HepG2 (cell line): Measurements from ENCODE around the gene NOVA2. TPM values are rescaled to one million over a fixed set of nuclear protein-coding genes. Genes with fewer than 3 reads are reported as not detected.

Experiments
- AHR ChIP-seq: IDR thresholded peaks from 2 replicates; pipeline ENCODE4 v1.6.1; 2018; ENCODE audit warnings: missing genetic modification reagents, missing compliant biosample characterization
- ATF7-NPFF ChIP-seq: sonication (generic); formaldehyde crosslinking; IDR thresholded peaks from 2 replicates; pipeline ENCODE4 v1.8.1; 2023; ENCODE audit warnings: mild to moderate bottlenecking, low read depth, missing genetic modification reagents, moderate library complexity
- FOXK2 ChIP-seq: fragments of 450-650 bp; IDR thresholded peaks from 2 replicates; pipeline ENCODE4 v1.6.1; 2016
- GABPA ChIP-seq, 2 experiments: IDR thresholded peaks; 2 replicates each; pipeline ENCODE4 v1.6.1; 2011 to 2016; ENCODE audit warnings: low read depth in 2 of 2, low read length in 1 of 2, missing biosample characterization in 1 of 2, missing genetic modification characterization in 1 of 2
- GATAD2A ChIP-seq: IDR thresholded peaks from 2 replicates; pipeline ENCODE4 v1.6.1; 2016
- HDAC1 ChIP-seq: sonication (generic); formaldehyde crosslinking; IDR thresholded peaks from 2 replicates; pipeline ENCODE4 v1.5.1; 2020; ENCODE audit warnings: mild to moderate bottlenecking, missing genetic modification reagents
- HNF4A ChIP-seq: sonication (generic); formaldehyde crosslinking; IDR thresholded peaks from 2 replicates; pipeline ENCODE4 v1.4.0; 2020; ENCODE audit warnings: missing genetic modification reagents
- HNF4G ChIP-seq, 2 experiments: sonication (generic) in 1 of 2; formaldehyde crosslinking in 1 of 2; IDR thresholded peaks; 2 replicates each; pipeline versions ENCODE4 v1.4.0 to v1.6.1; 2011 to 2020; ENCODE audit warnings: borderline replicate concordance in 2 of 2, low read depth in 2 of 2, mild to moderate bottlenecking in 2 of 2, low read length in 1 of 2, missing genetic modification reagents in 1 of 2, moderate library complexity in 1 of 2
- IRF2 ChIP-seq: IDR thresholded peaks from 2 replicates; pipeline ENCODE4 v1.6.1; 2018; ENCODE audit warnings: missing genetic modification reagents, missing compliant biosample characterization
- KDM5B ChIP-seq: sonication (generic); formaldehyde crosslinking; IDR thresholded peaks from 2 replicates; pipeline ENCODE4 v1.4.0; 2020; ENCODE audit warnings: missing genetic modification reagents, mild to moderate bottlenecking, borderline replicate concordance
- NR0B2 ChIP-seq: sonication (generic); formaldehyde crosslinking; IDR thresholded peaks from 2 replicates; pipeline ENCODE4 v1.4.0; 2020; ENCODE audit warnings: mild to moderate bottlenecking, missing genetic modification reagents
- PATZ1 ChIP-seq: sonication (generic); formaldehyde crosslinking; IDR thresholded peaks from 2 replicates; pipeline ENCODE4 v1.4.0; 2020; ENCODE audit warnings: missing genetic modification reagents
- PAXIP1 ChIP-seq: sonication (generic); formaldehyde crosslinking; conservative IDR thresholded peaks from 2 replicates; pipeline ENCODE4 v1.4.0; 2020; ENCODE audit warnings: mild to moderate bottlenecking, missing genetic modification reagents, moderate library complexity
- RNF2 ChIP-seq: fragments of 450-650 bp; conservative IDR thresholded peaks from 2 replicates; pipeline ENCODE4 v1.6.1; 2016; ENCODE audit warnings: low read depth
- SALL1 ChIP-seq: sonication (generic); formaldehyde crosslinking; IDR thresholded peaks from 2 replicates; pipeline ENCODE4 v1.8.0; 2022; ENCODE audit warnings: mild to moderate bottlenecking, missing genetic modification reagents
- SKI ChIP-seq: fragments of 450-650 bp; IDR thresholded peaks from one replicate; pipeline ENCODE4 v1.6.1; 2018; ENCODE audit warnings: mild to moderate bottlenecking; ENCODE audit not compliant: partially characterized antibody
- SP4 ChIP-seq: sonication (generic); formaldehyde crosslinking; IDR thresholded peaks from 2 replicates; pipeline ENCODE4 v1.8.1; 2023; ENCODE audit warnings: mild to moderate bottlenecking, missing genetic modification reagents
- TEAD3 ChIP-seq: optimal IDR thresholded peaks from 2 replicates; pipeline ENCODE3; 2016; ENCODE audit warnings: borderline replicate concordance
- ZBTB42 ChIP-seq: sonication (generic); formaldehyde crosslinking; IDR thresholded peaks from 2 replicates; pipeline ENCODE4 v1.5.0; 2020; ENCODE audit warnings: mild to moderate bottlenecking, missing genetic modification reagents
- ZBTB7B ChIP-seq: sonication (generic); formaldehyde crosslinking; IDR thresholded peaks from 2 replicates; pipeline ENCODE4 v1.4.0; 2020; ENCODE audit warnings: missing genetic modification reagents
- ZNF143 ChIP-seq: sonication (generic); formaldehyde crosslinking; IDR thresholded peaks from 2 replicates; pipeline ENCODE4 v1.4.0; 2020; ENCODE audit warnings: missing genetic modification reagents
- ZNF333 ChIP-seq: sonication (generic); formaldehyde crosslinking; IDR thresholded peaks from 2 replicates; pipeline ENCODE4 v1.4.0; 2020; ENCODE audit warnings: mild to moderate bottlenecking, missing genetic modification reagents, borderline replicate concordance
- ZNF710 ChIP-seq: sonication (generic); formaldehyde crosslinking; IDR thresholded peaks from 2 replicates; pipeline ENCODE4 v1.5.0; 2020; ENCODE audit warnings: mild to moderate bottlenecking, missing genetic modification reagents, borderline replicate concordance
- polyA plus RNA-seq, 8 experiments: library from polyadenylated mRNA; depleted of rRNA in 3 of 8; stranded (reverse) in 7 of 8; unstranded in 1 of 8; fragments of >200 nt; fragmentation: Illumina TruSeq in 4 of 8; extraction: Trizol in 4 of 8; gene quantifications; 2 replicates each; pipeline versions ENCODE4 v1.2.1 to v1.2.3, GENCODE V29; 2011 to 2016; ENCODE audit warnings: low read depth in 4 of 8, missing spikeins in 1 of 8, mixed read lengths in 1 of 8; ENCODE audit not compliant: insufficient read depth in 1 of 8
- total RNA-seq, 5 experiments: library from RNA; depleted of rRNA; stranded (reverse); fragments of >200 nt; fragmentation: Illumina TruSeq; extraction: Trizol; gene quantifications; 2 replicates each; pipeline ENCODE4 v1.2.3, GENCODE V29; 2016; ENCODE audit warnings: low read depth in 1 of 5

NOVA2 gene
- total and polyA plus RNA-seq, 2 of the 13 experiments (the other 11 are each of a cell fraction or from before 2014, with no cell fraction given): not detected

- TF ChIP-seq RNF2: 0 out of 2 replicates have a peak, but pooled peaks have one; percentile 51
- TF ChIP-seq ZNF143 (CRISPR knock-in tag): peak; percentile 56
- TF ChIP-seq SP4 (CRISPR knock-in tag): 0 out of 2 replicates have a peak, but pooled peaks have one; percentile 18
- TF ChIP-seq SALL1 (CRISPR knock-in tag): peak; percentile 35; the same call in 1 of the 2 replicates
- TF ChIP-seq NR0B2 (CRISPR knock-in tag): 0 out of 2 replicates have a peak, but pooled peaks have one; percentile 36
- TF ChIP-seq ZNF333 (CRISPR knock-in tag): no peak
- TF ChIP-seq ATF7-NPFF: 0 out of 2 replicates have a peak, but pooled peaks have one; percentile 48
- peak; percentile 19 for TF ChIP-seq SKI
- peak; percentile 65 for TF ChIP-seq HNF4G (IDR thresholded peaks at IDR 0.05; ENCODE audit: borderline replicate concordance, low read depth, low read length)
- TF ChIP-seq HNF4G (CRISPR knock-in tag; IDR thresholded peaks at IDR 0.05; ENCODE audit: borderline replicate concordance, low read depth): no peak
- TF ChIP-seq FOXK2: no peak
- TF ChIP-seq IRF2 (CRISPR knock-in tag): 0 out of 2 replicates have a peak, but pooled peaks have one; percentile 35
- TF ChIP-seq PATZ1: peak; percentile 32; the same call in 1 of the 2 replicates
- TF ChIP-seq GABPA (IDR thresholded peaks at IDR 0.05; ENCODE audit: low read depth, low read length): no peak
- 0 out of 2 replicates have a peak, but pooled peaks have one; percentile 10 for TF ChIP-seq GABPA (CRISPR knock-in tag; IDR thresholded peaks at IDR 0.05; ENCODE audit: low read depth)
- TF ChIP-seq HNF4A (CRISPR knock-in tag): peak; percentile 73
- peak; percentile 43; the same call in 1 of the 2 replicates for TF ChIP-seq KDM5B
- no peak for TF ChIP-seq ZBTB7B (CRISPR knock-in tag)
- TF ChIP-seq HDAC1 (CRISPR knock-in tag): peak; percentile 54; the same call in 1 of the 2 replicates
- peak; percentile 46; the same call in 1 of the 2 replicates for TF ChIP-seq GATAD2A (CRISPR knock-in tag)
- no peak for TF ChIP-seq ZBTB42
- TF ChIP-seq AHR (CRISPR knock-in tag): no peak
- TF ChIP-seq TEAD3 (CRISPR knock-in tag): peak; percentile 83
- 0 out of 2 replicates have a peak, but pooled peaks have one; percentile 24 for TF ChIP-seq ZNF710 (CRISPR knock-in tag)
- peak; percentile 30; the same call in 1 of the 2 replicates for TF ChIP-seq PAXIP1 (CRISPR knock-in tag)
Observed at GRCh38 chr19:45911291-45911690, 62.4 kb downstream of the NOVA2 start (continued).
